Astrocyte of the spinal cord (primary cell): ENCODE data around the gene C14orf180.

Source experiments
- DNase-seq: peaks from one replicate; pipeline ENCODE4 v3.0.0; 2011; ENCODE audit warnings: low read depth, low spot score
- H3K4me3 ChIP-seq: 2 replicates; pipeline ENCODE4 v1.5.1; 2011; ENCODE audit warnings: low read depth, mild to moderate bottlenecking, low read length, moderate library complexity
- in situ Hi-C: cut with HindIII; loops from 2 replicates; pipeline ENCODE4 v1.10.0; 2017; ENCODE audit warnings: low sequenced_read_pairs
- TF ChIP-seq, protein P1 (sequence below): IDR thresholded peaks from 2 replicates; pipeline ENCODE4 v1.5.1; 2012; ENCODE audit warnings: low read depth, mild to moderate bottlenecking, low read length, inconsistent platforms

The C14orf180 gene

DNA sequence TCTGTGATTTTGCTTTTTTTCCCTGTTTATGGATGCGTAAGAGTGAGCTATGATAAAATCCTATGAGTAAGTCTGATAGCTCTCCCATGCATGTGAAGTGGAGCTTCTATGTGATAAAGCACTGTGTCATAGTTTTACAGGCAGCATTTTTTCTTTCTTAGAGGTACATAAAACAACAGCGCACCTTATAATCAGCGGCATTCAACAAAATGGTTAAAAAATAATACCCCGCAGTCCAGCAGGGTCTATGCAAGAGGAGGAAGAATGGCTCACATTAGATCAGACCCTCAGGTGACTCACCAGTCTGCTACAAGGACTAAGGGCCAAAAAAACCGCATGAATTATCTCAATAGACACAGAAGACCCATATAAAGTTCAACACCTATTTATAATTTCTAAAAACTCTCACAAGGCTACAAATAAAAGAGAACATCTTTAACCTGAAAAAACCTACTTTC lies 58.0 kb downstream of the C14orf180 start:
- TF ChIP-seq, protein P1, sequence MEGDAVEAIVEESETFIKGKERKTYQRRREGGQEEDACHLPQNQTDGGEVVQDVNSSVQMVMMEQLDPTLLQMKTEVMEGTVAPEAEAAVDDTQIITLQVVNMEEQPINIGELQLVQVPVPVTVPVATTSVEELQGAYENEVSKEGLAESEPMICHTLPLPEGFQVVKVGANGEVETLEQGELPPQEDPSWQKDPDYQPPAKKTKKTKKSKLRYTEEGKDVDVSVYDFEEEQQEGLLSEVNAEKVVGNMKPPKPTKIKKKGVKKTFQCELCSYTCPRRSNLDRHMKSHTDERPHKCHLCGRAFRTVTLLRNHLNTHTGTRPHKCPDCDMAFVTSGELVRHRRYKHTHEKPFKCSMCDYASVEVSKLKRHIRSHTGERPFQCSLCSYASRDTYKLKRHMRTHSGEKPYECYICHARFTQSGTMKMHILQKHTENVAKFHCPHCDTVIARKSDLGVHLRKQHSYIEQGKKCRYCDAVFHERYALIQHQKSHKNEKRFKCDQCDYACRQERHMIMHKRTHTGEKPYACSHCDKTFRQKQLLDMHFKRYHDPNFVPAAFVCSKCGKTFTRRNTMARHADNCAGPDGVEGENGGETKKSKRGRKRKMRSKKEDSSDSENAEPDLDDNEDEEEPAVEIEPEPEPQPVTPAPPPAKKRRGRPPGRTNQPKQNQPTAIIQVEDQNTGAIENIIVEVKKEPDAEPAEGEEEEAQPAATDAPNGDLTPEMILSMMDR: no peak
- in situ Hi-C loops: no loop called here
- H3K4me3 ChIP-seq: no peak overlapping the region
- DNase-seq: no peak

DNA sequence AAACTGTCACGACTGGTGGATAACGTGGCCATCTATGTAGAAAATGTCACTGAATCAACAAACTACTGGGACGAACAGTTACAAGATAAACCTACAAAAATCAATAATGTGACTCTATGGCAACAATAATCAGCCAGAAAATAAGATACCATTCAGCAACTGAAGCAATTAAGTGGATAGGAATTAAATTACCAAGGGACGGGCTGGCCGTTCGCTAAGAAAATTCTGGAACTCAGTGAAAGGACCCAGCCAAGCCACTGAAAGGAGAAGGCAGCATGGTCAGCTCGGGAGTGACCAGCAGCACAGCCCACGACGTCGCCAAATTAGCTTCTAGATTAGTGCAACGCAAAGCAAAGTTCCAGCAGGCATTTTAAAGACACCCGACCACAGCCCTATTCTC lies 58.6 kb downstream of the C14orf180 start:
- TF ChIP-seq, protein P1: no peak
- H3K4me3 ChIP-seq: no peak overlapping the region
- no peak for DNase-seq
- in situ Hi-C loops: no loop called here

DNA sequence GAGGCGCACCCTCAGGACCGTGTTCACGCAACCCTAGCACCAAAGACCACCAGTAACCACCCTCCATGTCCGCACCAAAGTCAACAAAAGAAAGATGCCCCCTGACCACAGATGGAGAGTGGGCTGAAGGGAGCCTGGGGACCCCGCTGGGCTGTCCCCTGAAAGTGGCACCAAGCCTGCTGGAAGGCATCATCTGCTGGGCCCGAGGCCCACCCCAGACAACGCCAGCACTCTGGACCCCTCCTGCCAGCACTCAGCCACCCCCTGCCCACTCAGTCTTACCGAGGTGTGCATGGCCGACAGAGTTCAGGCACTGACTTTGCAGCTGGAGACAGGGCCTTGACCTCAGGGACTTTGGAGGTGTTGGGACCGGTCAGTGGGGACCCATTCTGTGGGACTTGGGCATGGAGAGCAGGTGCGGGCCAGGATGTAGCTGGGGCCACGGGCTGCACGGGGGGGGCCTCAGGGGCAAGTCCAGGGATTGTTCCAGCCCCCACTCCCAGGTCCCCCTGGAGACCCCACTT lies 59.4 kb downstream of the C14orf180 start:
- in situ Hi-C loops: no loop called here
- TF ChIP-seq, protein P1: no peak
- no peak for DNase-seq
- no peak overlapping the region for H3K4me3 ChIP-seq

DNA sequence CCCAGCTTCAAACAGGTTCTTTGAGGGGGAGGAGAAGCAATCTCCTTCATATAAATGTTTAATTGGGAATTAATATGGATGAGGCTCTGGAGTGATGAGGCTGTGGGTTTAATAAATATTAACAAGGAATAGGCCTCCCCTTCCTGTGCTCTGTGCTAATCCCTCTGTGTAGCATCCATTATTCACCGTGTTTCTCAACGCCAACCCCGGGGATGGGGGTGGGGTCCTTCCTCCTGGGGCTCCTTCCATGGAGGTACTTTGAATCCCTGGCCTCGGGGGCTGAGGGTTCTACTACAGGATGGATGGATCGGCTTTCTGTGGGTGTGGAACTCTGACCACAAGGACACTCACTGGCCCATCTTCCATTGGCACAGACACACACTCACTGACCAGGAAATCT lies 59.9 kb downstream of the C14orf180 start:
- H3K4me3 ChIP-seq: no peak overlapping the region
- TF ChIP-seq, protein P1: no peak
- in situ Hi-C loops: no loop called here
- no peak for DNase-seq
